Superior temporal gyrus (tissue), 1 donor: ENCODE data around the gene SMARCA1.
"Not testable (repeated sequence)": the region's sequence is repeated elsewhere in the genome, so short reads cannot be mapped to it uniquely, and the experiment has no call there.

Experiments
- DNase-seq: peaks from one replicate; pipeline ENCODE4 v3.0.0-alpha.2; 2016; ENCODE audit errors: extremely low spot score

The SMARCA1 gene

GRCh38 chrX:129523079-129523911 lies at the start of gene SMARCA1:
TSS of gene SMARCA1 (minus strand) at chrX:129523490. CDS start at chrX:129523370, 120 bp downstream.
- no peak for DNase-seq

- DNase-seq: no peak
These were observed 49.1 kb upstream of the SMARCA1 start for GRCh38 chrX:129572422-129572821.

GRCh38 chrX:129568349-129568748 lies 45.1 kb upstream of the SMARCA1 start:
- no peak for DNase-seq

GRCh38 chrX:129566073-129566472 lies 42.8 kb upstream of the SMARCA1 start:
- no peak for DNase-seq

- DNase-seq: no peak
These were observed 41.9 kb upstream of the SMARCA1 start for GRCh38 chrX:129565046-129565650.

- DNase-seq: not testable (repeated sequence)
These were observed 41.1 kb upstream of the SMARCA1 start for GRCh38 chrX:129564345-129564744.

- DNase-seq: no peak
These were observed 38.2 kb upstream of the SMARCA1 start for GRCh38 chrX:129561453-129561852.

- DNase-seq: no peak
These were observed 36.5 kb upstream of the SMARCA1 start for GRCh38 chrX:129559783-129560182.

GRCh38 chrX:129557844-129558480 lies 34.7 kb upstream of the SMARCA1 start:
- DNase-seq: no peak

GRCh38 chrX:129556806-129557315 lies 33.6 kb upstream of the SMARCA1 start:
- DNase-seq: no peak

- not testable (repeated sequence) for DNase-seq
These were observed 31.5 kb upstream of the SMARCA1 start for GRCh38 chrX:129554816-129555215.

GRCh38 chrX:129553619-129554288 lies 30.5 kb upstream of the SMARCA1 start:
- no peak for DNase-seq

- no peak for DNase-seq
These were observed 25.8 kb upstream of the SMARCA1 start for GRCh38 chrX:129549124-129549523.

GRCh38 chrX:129545408-129545807 lies 22.1 kb upstream of the SMARCA1 start:
- no peak for DNase-seq

- DNase-seq: no peak
These were observed 21.5 kb upstream of the SMARCA1 start for GRCh38 chrX:129544780-129545179.

GRCh38 chrX:129540722-129541184 lies 17.5 kb upstream of the SMARCA1 start:
- no peak for DNase-seq

- DNase-seq: peak; percentile 67
These were observed 16.9 kb upstream of the SMARCA1 start, which contains the start of gene OCRL for GRCh38 chrX:129540068-129540653. TSS of gene OCRL (plus strand) at chrX:129540259. CDS start at chrX:129540440, 181 bp downstream.

- DNase-seq: no peak
These were observed 11.7 kb upstream of the SMARCA1 start for GRCh38 chrX:129534816-129535578.

- DNase-seq: no peak
These were observed 7.8 kb upstream of the SMARCA1 start for GRCh38 chrX:129531132-129531531.

- DNase-seq: no peak
These were observed 7.1 kb upstream of the SMARCA1 start for GRCh38 chrX:129530410-129530809.
